Measurements from ENCODE around the gene GM2A.

- TF ChIP-seq CTCF (IDR thresholded peaks at IDR 0.05; ENCODE audit: poor library complexity), result no peak
- no peak for TF ChIP-seq EZH2 (IDR thresholded peaks at IDR 0.05; ENCODE audit: borderline replicate concordance)
- TF ChIP-seq EZH2phosphoT487 (IDR thresholded peaks at IDR 0.05; ENCODE audit: low read depth, severe bottlenecking, unreplicated experiment), result no peak
These were observed 34.8 kb upstream of the GM2A start for GRCh38 chr5:151218177-151218576.
